Loucy (cell line): ENCODE measurements around the gene SF3B3.

Experiments used
- H2AFZ ChIP-seq: fragments of 200-600 bp; sonication (generic); 2 replicates; pipeline ENCODE4 v1.6.0; 2016; ENCODE audit warnings: antibody characterized with exemption, mild to moderate bottlenecking, low read length, moderate library complexity
- H3F3A ChIP-seq: fragments of 200-600 bp; 2 replicates; pipeline ENCODE4 v1.6.0; 2016; ENCODE audit warnings: antibody characterized with exemption, low read depth, mild to moderate bottlenecking
- H3K27me3 ChIP-seq: fragments of 200-600 bp; sonication (generic); 2 replicates; pipeline ENCODE4 v1.6.1; 2014; ENCODE audit warnings: low read length, mild to moderate bottlenecking; ENCODE audit not compliant: insufficient read depth, poor library complexity, severe bottlenecking
- H3K36me3 ChIP-seq: fragments of 200-600 bp; sonication (generic); 2 replicates; pipeline ENCODE4 v1.6.1; 2016; ENCODE audit warnings: low read length; ENCODE audit not compliant: insufficient read depth
- H3K4me1 ChIP-seq: fragments of 200-600 bp; sonication (generic); 2 replicates; pipeline ENCODE4 v1.5.1; 2014; ENCODE audit warnings: low read length, mild to moderate bottlenecking; ENCODE audit not compliant: insufficient read depth, poor library complexity, severe bottlenecking
- H3K4me2 ChIP-seq: fragments of 200-600 bp; sonication (generic); 2 replicates; pipeline ENCODE4 v1.6.0; 2014; ENCODE audit warnings: antibody characterized with exemption, low read length, low read depth, mild to moderate bottlenecking; ENCODE audit not compliant: poor library complexity, severe bottlenecking
- H3K4me3 ChIP-seq: fragments of 200-600 bp; sonication (generic); 2 replicates; pipeline ENCODE4 v1.5.1; 2014; ENCODE audit warnings: low read length, mild to moderate bottlenecking, mixed read lengths; ENCODE audit not compliant: poor library complexity, severe bottlenecking
- H3K79me2 ChIP-seq: fragments of 200-600 bp; sonication (generic); 2 replicates; pipeline ENCODE4 v1.6.1; 2014; ENCODE audit warnings: low read length; ENCODE audit not compliant: insufficient read depth
- H3K9ac ChIP-seq: fragments of 200-600 bp; sonication (generic); 2 replicates; pipeline ENCODE4 v1.6.0; 2014; ENCODE audit warnings: mild to moderate bottlenecking, low read depth, low read length, moderate library complexity; ENCODE audit not compliant: poor library complexity, severe bottlenecking
- H3K9me2 ChIP-seq: fragments of 200-600 bp; sonication (generic); replicated peaks from 2 replicates; pipeline ENCODE4 v1.6.1; 2016; ENCODE audit warnings: low read depth, low read length, mixed read lengths
- H3K9me3 ChIP-seq: fragments of 200-600 bp; sonication (generic); 2 replicates; pipeline ENCODE4 v1.6.1; 2014; ENCODE audit warnings: mild to moderate bottlenecking, antibody characterized with exemption, low read length, low read depth; ENCODE audit not compliant: insufficient read depth
- H4K20me1 ChIP-seq: fragments of 200-600 bp; sonication (generic); 2 replicates; pipeline ENCODE4 v1.6.0; 2014; ENCODE audit warnings: antibody characterized with exemption, low read length, mild to moderate bottlenecking; ENCODE audit not compliant: insufficient read depth, poor library complexity, severe bottlenecking
- CTCF ChIP-seq: fragments of 200-600 bp; sonication (generic); conservative IDR thresholded peaks from 2 replicates; pipeline ENCODE4 v1.5.1; 2014; ENCODE audit warnings: mild to moderate bottlenecking, antibody characterized with exemption, low read length
- EZH2phosphoT487 ChIP-seq: fragments of 200-600 bp; IDR thresholded peaks from 2 replicates; pipeline ENCODE4 v1.6.1; 2018; ENCODE audit warnings: antibody characterized with exemption, mild to moderate bottlenecking, moderate library complexity, borderline replicate concordance

The SF3B3 gene

GRCh38 chr16:70510216-70510615 lies 13.4 kb upstream of the SF3B3 start:
- Histone ChIP-seq H3K9me3 (no peaks in the 10 kb centered on the region), H3K27me3 (no peaks in the 10 kb centered on the region), H3K79me2 (no peaks in the 10 kb centered on the region), H3K4me1 (peaks cover 6% of the 10 kb centered on the region), H3K9me2 (no peaks in the 10 kb centered on the region), H3K9ac (no peak overlapping the region), H3F3A (no peaks in the 10 kb centered on the region), H3K36me3 (no peaks in the 10 kb centered on the region), H4K20me1 (peaks cover 4% of the 10 kb centered on the region), H2AFZ (no peak overlapping the region), H3K4me3 (no peak overlapping the region), H3K4me2 (no peak overlapping the region)
- TF ChIP-seq CTCF (no peak), EZH2phosphoT487 (no peak)

GRCh38 chr16:70511833-70512232 lies 11.8 kb upstream of the SF3B3 start:
- no peak overlapping the region for H2AFZ ChIP-seq
- H3K9me2 ChIP-seq, result no peaks in the 10 kb centered on the region
- peaks cover 4% of the 10 kb centered on the region for H4K20me1 ChIP-seq
- no peak overlapping the region for H3K4me2 ChIP-seq
- H3K79me2 ChIP-seq, result no peaks in the 10 kb centered on the region
- no peaks in the 10 kb centered on the region for H3F3A ChIP-seq
- no peaks in the 10 kb centered on the region for H3K9me3 ChIP-seq
- no peaks in the 10 kb centered on the region for H3K27me3 ChIP-seq
- H3K4me1 ChIP-seq, result peaks cover 6% of the 10 kb centered on the region
- TF ChIP-seq CTCF (no peak), EZH2phosphoT487 (no peak)
- no peaks in the 10 kb centered on the region for H3K36me3 ChIP-seq
- H3K4me3 ChIP-seq, result no peak overlapping the region
- no peak overlapping the region for H3K9ac ChIP-seq

DNA sequence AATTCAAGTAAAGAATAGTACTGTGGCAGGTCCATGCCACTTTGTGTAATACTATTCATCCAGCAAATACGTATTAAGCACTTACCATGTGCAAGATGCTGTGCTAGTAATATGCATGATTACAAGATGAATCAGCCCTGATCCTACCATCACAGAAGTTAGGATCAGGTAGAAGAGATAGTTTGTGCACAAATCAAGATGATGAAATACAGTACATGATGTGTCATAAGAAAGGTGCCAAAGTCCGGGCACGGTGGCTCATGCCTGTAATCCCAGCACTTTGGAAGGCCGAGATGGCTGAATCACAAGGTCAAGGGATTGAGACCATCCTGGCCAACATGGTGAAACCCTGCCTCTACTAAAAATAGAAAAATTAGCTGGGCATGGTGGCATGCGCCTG lies 11.2 kb upstream of the SF3B3 start:
- Histone ChIP-seq H3K9ac (no peak overlapping the region), H3F3A (no peaks in the 10 kb centered on the region), H4K20me1 (peaks cover 4% of the 10 kb centered on the region), H3K4me2 (no peak overlapping the region), H2AFZ (no peak overlapping the region), H3K79me2 (no peaks in the 10 kb centered on the region), H3K27me3 (no peaks in the 10 kb centered on the region), H3K4me3 (no peak overlapping the region), H3K4me1 (peaks cover 6% of the 10 kb centered on the region), H3K9me3 (no peaks in the 10 kb centered on the region), H3K9me2 (no peaks in the 10 kb centered on the region), H3K36me3 (no peaks in the 10 kb centered on the region)
- no peak for TF ChIP-seq EZH2phosphoT487
- no peak for TF ChIP-seq CTCF
